IMR-90 (cell line): ENCODE measurements around the gene CASQ1. TPM values are rescaled to one million over a fixed set of nuclear protein-coding genes. Genes with fewer than 3 reads are reported as not detected.

Experiments
- ATAC-seq: fragments of 200-7000 bp; cut with Tn5 transposase; 2 replicates; pipeline ENCODE4 v1.9.1; 2020; ENCODE audit warnings: low read depth, mild to moderate bottlenecking, moderate library complexity
- BruUV-seq: library from RNA; stranded (reverse); fragments of 400-500 nt; replicated peaks from 2 replicates; lab custom pipeline; 2021; lab: Mats Ljungman, UMichigan
- CTCF ChIA-PET: fragments of 300-600 bp; formaldehyde crosslinking; extraction: SDS; loops from one replicate; lab custom pipeline; 2021; ENCODE audit warnings: antibody characterized with exemption; lab: Yijun Ruan, JAX
- POLR2A ChIA-PET: fragments of 300-600 bp; sonication (Branson Sonifier 250); formaldehyde crosslinking; loops from one replicate; lab custom pipeline; 2022; ENCODE audit warnings: antibody characterized with exemption; ENCODE audit not compliant: unreplicated experiment; lab: Charles Lee
- DNase-seq: peaks from one replicate; pipeline ENCODE4 v3.0.0; 2013
- H2AFZ ChIP-seq: replicated peaks from 2 replicates; pipeline ENCODE3; 2013; ENCODE audit warnings: low read length, mild to moderate bottlenecking; ENCODE audit not compliant: poor library complexity
- H2AK5ac ChIP-seq: 2 replicates; pipeline ENCODE4 v1.6.1; 2013; ENCODE audit warnings: low read depth, low read length, inconsistent platforms
- H2AK9ac ChIP-seq: replicated peaks from 2 replicates; pipeline ENCODE3; 2013; ENCODE audit warnings: mild to moderate bottlenecking, low read depth, low read length, moderate library complexity; ENCODE audit not compliant: poor library complexity
- H2BK120ac ChIP-seq: 2 replicates; pipeline ENCODE4 v1.6.1; 2013; ENCODE audit warnings: low read depth, low read length, inconsistent platforms
- H2BK15ac ChIP-seq: 3 replicates; pipeline ENCODE4 v1.6.1; 2013; ENCODE audit warnings: low read depth, low read length, inconsistent platforms
- H2BK20ac ChIP-seq: 2 replicates; pipeline ENCODE4 v1.6.1; 2013; ENCODE audit warnings: low read depth, mild to moderate bottlenecking, inconsistent platforms, low read length, moderate library complexity
- H2BK5ac ChIP-seq: 2 replicates; pipeline ENCODE4 v1.6.1; 2013; ENCODE audit warnings: mild to moderate bottlenecking, low read depth, low read length, inconsistent platforms; ENCODE audit not compliant: poor library complexity, severe bottlenecking
- H3K14ac ChIP-seq: replicated peaks from 2 replicates; pipeline ENCODE4 v1.6.1; 2013; ENCODE audit warnings: low read depth, low read length, inconsistent platforms
- H3K18ac ChIP-seq: 2 replicates; pipeline ENCODE4 v1.6.1; 2013; ENCODE audit warnings: low read depth, low read length, control low read depth
- H3K23ac ChIP-seq: 2 replicates; pipeline ENCODE4 v1.6.1; 2013; ENCODE audit warnings: low read depth, low read length, inconsistent platforms
- H3K27ac ChIP-seq: 2 replicates; pipeline ENCODE4 v1.5.1; 2013; ENCODE audit warnings: mild to moderate bottlenecking, control low read depth, low read length; ENCODE audit not compliant: insufficient read depth
- H3K27me3 ChIP-seq: 2 replicates; pipeline ENCODE4 v1.6.1; 2013; ENCODE audit warnings: low read length; ENCODE audit not compliant: control insufficient read depth, insufficient read depth
- H3K36me3 ChIP-seq: 2 replicates; pipeline ENCODE4 v1.6.1; 2013; ENCODE audit warnings: low read length, mixed read lengths; ENCODE audit not compliant: control insufficient read depth, insufficient read depth
- H3K4ac ChIP-seq: 2 replicates; pipeline ENCODE4 v1.6.1; 2013; ENCODE audit warnings: low read depth, low read length, inconsistent platforms
- H3K4me1 ChIP-seq: 2 replicates; pipeline ENCODE4 v1.6.1; 2013; ENCODE audit warnings: low read length, mixed read lengths; ENCODE audit not compliant: control insufficient read depth, insufficient read depth
- H3K4me2 ChIP-seq: 2 replicates; pipeline ENCODE4 v1.6.1; 2013; ENCODE audit warnings: low read depth, mild to moderate bottlenecking, control low read depth, low read length, moderate library complexity
- H3K4me3 ChIP-seq: 2 replicates; pipeline ENCODE4 v1.5.1; 2013; ENCODE audit warnings: low read depth, mild to moderate bottlenecking, control low read depth, low read length, moderate library complexity; ENCODE audit not compliant: insufficient read depth
- H3K56ac ChIP-seq: 2 replicates; pipeline ENCODE4 v1.6.1; 2013; ENCODE audit warnings: low read length, inconsistent platforms; ENCODE audit not compliant: insufficient read depth; ENCODE audit errors: extremely low read depth
- H3K79me1 ChIP-seq, 2 experiments: 2 replicates each; pipeline ENCODE4 v1.6.1; 2013; ENCODE audit warnings: low read length in 2 of 2, inconsistent platforms in 1 of 2, low read depth in 1 of 2
- H3K9ac ChIP-seq: 2 replicates; pipeline ENCODE4 v1.6.1; 2013; ENCODE audit warnings: low read depth, low read length, control low read depth
- H3K9me1 ChIP-seq: 2 replicates; pipeline ENCODE4 v1.6.1; 2013; ENCODE audit warnings: low read length, inconsistent platforms; ENCODE audit not compliant: insufficient read depth
- H3K9me3 ChIP-seq: 2 replicates; pipeline ENCODE4 v1.6.1; 2013; ENCODE audit warnings: low read length; ENCODE audit not compliant: control insufficient read depth, insufficient read depth
- H4K20me1 ChIP-seq: 2 replicates; pipeline ENCODE4 v1.6.1; 2013; ENCODE audit warnings: low read length, inconsistent platforms; ENCODE audit not compliant: insufficient read depth
- H4K5ac ChIP-seq: 2 replicates; pipeline ENCODE4 v1.6.1; 2013; ENCODE audit warnings: mild to moderate bottlenecking, low read depth, low read length, control low read depth
- H4K8ac ChIP-seq, 2 experiments: 2 replicates each; pipeline ENCODE4 v1.6.1; 2013; ENCODE audit warnings: low read depth in 2 of 2, low read length in 2 of 2, control low read depth in 1 of 2, inconsistent platforms in 1 of 2
- H4K91ac ChIP-seq: 2 replicates; pipeline ENCODE4 v1.6.1; 2013; ENCODE audit warnings: low read depth, low read length, inconsistent platforms; ENCODE audit not compliant: insufficient read depth
- BHLHE40 ChIP-seq: fragments of 150-350 bp; IDR thresholded peaks from 2 replicates; pipeline ENCODE4 v1.6.1; 2016; ENCODE audit warnings: mild to moderate bottlenecking, low read depth, low read length
- CEBPB ChIP-seq: IDR thresholded peaks from 2 replicates; pipeline ENCODE4 v1.6.1; 2012; ENCODE audit warnings: low read depth, low read length, improper control_type of control experiment
- CHD1 ChIP-seq: IDR thresholded peaks from 2 replicates; pipeline ENCODE4 v1.6.1; 2012; ENCODE audit warnings: low read depth, low read length, improper control_type of control experiment
- MAZ ChIP-seq: IDR thresholded peaks from 2 replicates; pipeline ENCODE4 v1.6.1; 2012; ENCODE audit warnings: low read depth, mild to moderate bottlenecking, low read length, improper control_type of control experiment, moderate library complexity, borderline replicate concordance
- MXI1 ChIP-seq: IDR thresholded peaks from 2 replicates; pipeline ENCODE4 v1.6.1; 2012; ENCODE audit warnings: low read depth, mild to moderate bottlenecking, low read length, moderate library complexity, borderline replicate concordance
- NFE2L2 ChIP-seq: fragments of 150-350 bp; IDR thresholded peaks from 2 replicates; pipeline ENCODE4 v1.6.1; 2016; ENCODE audit warnings: low read depth, mild to moderate bottlenecking, low read length
- POLR2A ChIP-seq: IDR thresholded peaks from 2 replicates; pipeline ENCODE4 v1.6.1; 2012; ENCODE audit warnings: mild to moderate bottlenecking, low read depth, low read length
- RCOR1 ChIP-seq: IDR thresholded peaks from 2 replicates; pipeline ENCODE4 v1.6.1; 2012; ENCODE audit warnings: mild to moderate bottlenecking, low read length, improper control_type of control experiment; ENCODE audit not compliant: insufficient replicate concordance
- WGBS, 2 experiments: methylation state at CpG; one replicate each; pipeline versions ENCODE4 v1.1.5 to v1.1.7; 2013; ENCODE audit warnings: missing lambda C conversion rate in 2 of 2; ENCODE audit not compliant: insufficient read length in 1 of 2; ENCODE audit errors: extremely low coverage in 2 of 2; 5-methylcytosine and 5-hydroxymethylcytosine counted together
- dilution Hi-C: fragments of 300-500 bp; cut with HindIII; formaldehyde crosslinking; loops from one replicate; pipeline ENCODE4 v1.14.3; 2018; ENCODE audit warnings: low sequenced_read_pairs; ENCODE audit not compliant: unreplicated experiment
- in situ Hi-C: fragments of 300-500 bp; cut with MboI; formaldehyde crosslinking; loops from 3 replicates; pipeline ENCODE4 v1.14.3; 2019; ENCODE audit warnings: low sequenced_read_pairs, inconsistent platforms, mixed read lengths
- intact Hi-C: fragments of 100-400 bp; cut with micrococcal nuclease; formaldehyde crosslinking; loops from 2 replicates; pipeline ENCODE4 v1.10.0; 2022
- polyA plus RNA-seq, 3 experiments: library from polyadenylated mRNA; depleted of rRNA; stranded (reverse); fragments of >200 nt; gene quantifications; 2 replicates each; pipeline ENCODE4 v1.2.3, GENCODE V29; 2012; ENCODE audit warnings: low replicate concordance in 1 of 3
- total RNA-seq: library from RNA; depleted of rRNA; stranded (reverse); fragments of >200 nt; gene quantifications from 2 replicates; pipeline ENCODE4 v1.2.3, GENCODE V29; 2012

CASQ1 gene
- total and polyA plus RNA-seq, 2 of the 4 experiments (the other 2 are of a cell fraction) = 0.18 to 0.21 TPM

DNA sequence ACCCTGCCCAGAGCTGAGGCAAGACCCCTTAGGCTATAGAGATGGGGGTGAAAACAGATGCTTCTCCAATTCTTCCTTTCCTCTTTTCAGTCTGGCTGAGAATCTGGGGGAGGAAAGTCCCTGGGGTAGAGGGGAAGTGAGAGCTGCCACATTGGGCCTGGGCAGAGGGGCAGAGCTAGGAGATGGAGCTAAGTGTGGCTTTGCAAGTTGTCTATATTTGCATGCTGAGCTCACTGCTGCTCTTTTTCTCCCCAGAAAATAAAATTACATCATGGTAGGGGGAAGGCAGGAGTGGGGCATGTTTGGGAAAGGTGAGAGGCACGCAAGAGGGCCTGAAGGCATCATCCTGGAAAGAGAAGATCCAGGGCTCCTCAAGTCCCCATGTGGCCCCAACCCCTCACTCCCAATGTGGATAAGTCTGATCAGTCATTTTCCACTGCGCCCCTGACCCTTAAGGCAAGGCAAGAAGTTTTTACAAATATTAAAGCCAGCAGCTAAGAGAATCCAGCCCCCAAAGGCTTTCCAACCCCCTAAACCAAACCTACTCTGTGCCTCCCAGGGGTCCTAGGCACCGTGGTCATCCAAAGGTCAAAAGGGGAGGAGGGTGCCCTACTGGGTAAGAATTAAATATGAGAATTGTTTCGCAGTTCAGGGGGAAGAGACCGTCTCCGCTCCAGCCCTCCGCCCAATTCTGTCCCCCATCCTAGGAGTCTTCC is 14.3 kb downstream of the CASQ1 start:
- intact Hi-C loops = no loop called here
- ATAC-seq = no peak

More for the DNA sequence above, 14.3 kb downstream of the CASQ1 start:
- Histone ChIP-seq H4K91ac (peak overlapping the region; percentile 89), H2BK120ac (peak overlapping the region; percentile 88), H3K56ac (peak overlapping the region; percentile 43; the same call in 1 of the 2 replicates), H4K5ac (peak overlapping the region; percentile 79), H2BK5ac (peak overlapping the region; percentile 14), H3K14ac (peak overlapping the region; percentile 87), H3K23ac (peak overlapping the region; percentile 29; the same call in 1 of the 2 replicates), H4K20me1 (peaks cover 37% of the 10 kb centered on the region), H3K36me3 (peaks cover 21% of the 10 kb centered on the region), H2AFZ (peak overlapping the region; percentile 90), H2AK9ac (peak overlapping the region; percentile 93), H3K4me3 (peak overlapping the region; percentile 38), H3K27me3 (no peaks in the 10 kb centered on the region; the same call in 1 of the 2 replicates), H2BK20ac (peak overlapping the region; percentile 86), H2AK5ac (peak overlapping the region; percentile 59), H3K9me3 (no peaks in the 10 kb centered on the region), H3K27ac (peak overlapping the region; percentile 38), H2BK15ac (peak overlapping the region; percentile 72; the same call in 1 of the 3 replicates), H3K18ac (peak overlapping the region; percentile 55), H3K4me2 (peak overlapping the region; percentile 82), H3K4ac (peak overlapping the region; percentile 90), H3K9ac (peak overlapping the region; percentile 58), H3K9me1 (peaks cover 38% of the 10 kb centered on the region), H4K8ac (peak overlapping the region; percentile 79 to 98), H3K79me1 (peaks cover 9 to 51% of the 10 kb centered on the region in 2 experiments), H3K4me1 (peaks cover 36% of the 10 kb centered on the region)
- ChIA-PET POLR2A (no interaction called here), CTCF (interaction anchor here (0.5 kb wide), 1 partner anchor 1844 kb away, joined by 3 read pairs; no protein-coding TSS in a partner anchor)
- no peak for TF ChIP-seq CEBPB
- no peak for TF ChIP-seq POLR2A
- no peak for TF ChIP-seq NFE2L2
- no peak for TF ChIP-seq CHD1
- TF ChIP-seq MAZ = no peak
- no peak for TF ChIP-seq MXI1
- no peak for TF ChIP-seq RCOR1
- no peak for TF ChIP-seq BHLHE40
- no CpG with 5 or more reads among the region's 7 CpGs for WGBS, 2 experiments
- dilution Hi-C loops = no loop called here
- in situ Hi-C loops = no loop called here
- no peak for DNase-seq
- BruUV-seq = no TSS peak
